Activated naive CD4-positive, alpha-beta T cell treated with anti-CD3 and anti-CD28 coated beads, Interleukin-2, amount 10 ng/mL, durations not matched to agents 7 days and 5 days (primary cell): ENCODE data around the gene SMG7.

Experiments used
- CTCF ChIA-PET: fragments of 350-600 bp; sonication (Branson Sonifier 250); formaldehyde crosslinking; loops from one replicate; lab custom pipeline; 2021; ENCODE audit warnings: antibody characterized with exemption; lab: Charles Lee
- DNase-seq: peaks from one replicate; pipeline ENCODE4 v3.0.0-alpha.2; 2020
- H3K27ac Mint-ChIP-seq: one replicate; pipeline ENCODE4 v1.8.0; 2021; ENCODE audit warnings: mild to moderate bottlenecking, moderate library complexity, mixed read lengths
- H3K27me3 Mint-ChIP-seq: one replicate; pipeline ENCODE4 v1.8.0; 2021; ENCODE audit warnings: mild to moderate bottlenecking, mixed read lengths
- H3K36me3 Mint-ChIP-seq: one replicate; pipeline ENCODE4 v1.8.0; 2021; ENCODE audit warnings: mixed read lengths
- H3K4me1 Mint-ChIP-seq: one replicate; pipeline ENCODE4 v1.8.0; 2021; ENCODE audit warnings: mixed read lengths
- H3K4me3 Mint-ChIP-seq: one replicate; pipeline ENCODE4 v1.8.0; 2021; ENCODE audit warnings: mild to moderate bottlenecking, moderate library complexity, mixed read lengths
- H3K9me3 Mint-ChIP-seq: one replicate; pipeline ENCODE4 v1.8.0; 2021; ENCODE audit warnings: mixed read lengths

SMG7 gene

DNA sequence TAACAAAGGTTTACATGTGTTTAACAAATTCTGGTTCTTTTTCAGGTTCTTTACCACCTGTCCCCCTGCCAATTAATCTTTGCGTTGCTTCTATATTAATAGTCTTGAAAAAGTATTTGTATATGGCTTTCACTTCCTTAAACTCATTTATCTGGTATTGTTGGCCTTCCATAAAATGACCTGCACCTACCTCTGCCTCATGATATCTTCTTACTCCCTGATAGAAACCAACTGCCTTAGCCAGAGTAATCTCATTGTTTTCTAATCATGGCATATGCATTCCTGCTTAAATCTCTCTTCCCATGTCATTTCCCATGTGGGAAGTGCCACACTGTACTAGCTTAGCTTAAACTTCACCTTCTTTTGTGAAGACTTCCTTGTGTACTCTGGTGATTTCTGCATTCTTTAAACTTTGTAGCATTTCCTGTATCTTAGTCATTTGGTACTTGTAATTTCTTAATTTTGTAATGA is 8.7 kb downstream of the SMG7 start:
- Mint-ChIP-seq H3K36me3 (peaks cover 24% of the 10 kb centered on the region), H3K9me3 (no peaks in the 10 kb centered on the region), H3K4me3 (no peak overlapping the region), H3K27ac (no peak overlapping the region), H3K27me3 (no peaks in the 10 kb centered on the region), H3K4me1 (peaks cover 54% of the 10 kb centered on the region)
- CTCF ChIA-PET, result interaction anchor here (0.7 kb wide), 1 partner anchor 11 kb away, joined by 4 read pairs; no protein-coding TSS in a partner anchor
- DNase-seq, result no peak

GRCh38 chr1:183483224-183483623 is 10.9 kb downstream of the SMG7 start:
- Mint-ChIP-seq H3K4me3 (no peak overlapping the region), H3K27me3 (no peaks in the 10 kb centered on the region), H3K36me3 (peaks cover 37% of the 10 kb centered on the region), H3K9me3 (no peaks in the 10 kb centered on the region), H3K27ac (no peak overlapping the region), H3K4me1 (peaks cover 65% of the 10 kb centered on the region)
- CTCF ChIA-PET, result no interaction called here
- DNase-seq, result no peak

DNA sequence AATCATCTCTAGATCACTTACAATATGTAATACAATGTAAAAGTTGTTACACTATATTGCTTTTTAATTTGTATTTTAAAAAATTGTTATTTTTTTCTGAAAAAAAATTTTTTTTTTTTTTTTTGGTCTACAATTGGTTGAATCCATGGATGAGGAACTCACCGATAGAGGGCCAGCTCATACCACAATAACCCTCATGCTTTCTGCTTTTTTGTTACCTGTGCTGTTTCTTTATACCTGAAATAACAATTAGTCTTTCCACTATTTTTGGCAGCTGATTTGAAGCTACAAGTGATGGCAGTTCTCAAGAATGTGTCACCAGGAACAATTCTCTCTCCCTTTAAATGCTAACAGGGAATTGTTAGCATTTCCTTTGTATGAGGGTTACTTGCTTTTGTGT is 12.0 kb downstream of the SMG7 start:
- no peaks in the 10 kb centered on the region for H3K27me3 Mint-ChIP-seq
- no peak overlapping the region for H3K4me3 Mint-ChIP-seq
- CTCF ChIA-PET, result no interaction called here
- H3K27ac Mint-ChIP-seq, result no peak overlapping the region
- DNase-seq, result no peak
- peaks cover 58% of the 10 kb centered on the region for H3K4me1 Mint-ChIP-seq
- peaks cover 37% of the 10 kb centered on the region for H3K36me3 Mint-ChIP-seq
- H3K9me3 Mint-ChIP-seq, result no peaks in the 10 kb centered on the region

DNA sequence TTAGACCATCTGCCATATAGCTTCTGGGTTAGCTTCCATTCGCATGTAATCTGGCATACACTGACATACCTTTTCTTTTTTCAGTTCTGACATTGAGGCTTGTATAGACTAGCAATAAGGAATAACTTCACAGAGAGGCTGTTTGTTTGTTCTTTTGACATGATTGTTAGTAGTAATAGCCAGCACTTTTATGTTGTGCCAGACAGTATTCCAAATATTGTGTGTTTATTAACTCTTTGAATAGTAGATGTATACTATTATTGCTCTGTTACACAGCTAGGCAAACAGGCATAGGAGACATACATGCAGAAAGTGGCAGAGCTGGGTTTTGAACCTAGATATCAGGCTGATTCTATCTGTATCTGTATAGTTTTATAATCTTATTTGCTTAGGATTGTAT is 12.6 kb downstream of the SMG7 start:
- Mint-ChIP-seq H3K9me3 (no peaks in the 10 kb centered on the region), H3K27me3 (no peaks in the 10 kb centered on the region), H3K4me3 (no peak overlapping the region), H3K4me1 (peaks cover 55% of the 10 kb centered on the region), H3K36me3 (peaks cover 32% of the 10 kb centered on the region), H3K27ac (no peak overlapping the region)
- DNase-seq, result no peak
- CTCF ChIA-PET, result no interaction called here

GRCh38 chr1:183487674-183488442 is 15.6 kb downstream of the SMG7 start:
- Mint-ChIP-seq H3K36me3 (peaks cover 20% of the 10 kb centered on the region), H3K4me1 (peaks cover 31% of the 10 kb centered on the region), H3K27ac (no peak overlapping the region), H3K27me3 (no peaks in the 10 kb centered on the region), H3K9me3 (no peaks in the 10 kb centered on the region), H3K4me3 (no peak overlapping the region)
- CTCF ChIA-PET, result interaction anchor here (0.6 kb wide), 1 partner anchor 18 kb away, joined by 3 read pairs; no protein-coding TSS in a partner anchor
- no peak for DNase-seq

- Mint-ChIP-seq H3K4me1 (peaks cover 37% of the 10 kb centered on the region), H3K9me3 (no peaks in the 10 kb centered on the region), H3K27me3 (no peaks in the 10 kb centered on the region), H3K36me3 (peaks cover 31% of the 10 kb centered on the region), H3K4me3 (no peak overlapping the region), H3K27ac (no peak overlapping the region)
- CTCF ChIA-PET, result interaction anchor here (1.1 kb wide), 1 partner anchor 9 kb away, joined by 3 read pairs; no protein-coding TSS in a partner anchor
- DNase-seq, result no peak
Observed at GRCh38 chr1:183490932-183491331, 18.6 kb downstream of the SMG7 start.

GRCh38 chr1:183493540-183494245 is 21.4 kb downstream of the SMG7 start:
- Mint-ChIP-seq H3K4me1 (peaks cover 41% of the 10 kb centered on the region), H3K27me3 (no peaks in the 10 kb centered on the region)
- CTCF ChIA-PET, result no interaction called here

GRCh38 chr1:183495420-183495819 is 23.1 kb downstream of the SMG7 start:
- no peaks in the 10 kb centered on the region for H3K27me3 Mint-ChIP-seq
- peaks cover 24% of the 10 kb centered on the region for H3K36me3 Mint-ChIP-seq
- H3K4me3 Mint-ChIP-seq, result no peak overlapping the region
- peaks cover 50% of the 10 kb centered on the region for H3K4me1 Mint-ChIP-seq
- DNase-seq, result no peak
- CTCF ChIA-PET, result interaction anchor here (0.9 kb wide), 1 partner anchor 13 kb away, joined by 3 read pairs; no protein-coding TSS in a partner anchor
- H3K27ac Mint-ChIP-seq, result no peak overlapping the region
- H3K9me3 Mint-ChIP-seq, result no peaks in the 10 kb centered on the region

More at GRCh38 chr1:183493540-183494245, 21.4 kb downstream of the SMG7 start:
- Mint-ChIP-seq H3K9me3 (no peaks in the 10 kb centered on the region), H3K36me3 (peaks cover 28% of the 10 kb centered on the region), H3K27ac (no peak overlapping the region), H3K4me3 (no peak overlapping the region)
- DNase-seq, result no peak

- Mint-ChIP-seq H3K36me3 (peaks cover 25% of the 10 kb centered on the region), H3K27me3 (no peaks in the 10 kb centered on the region)
Observed at GRCh38 chr1:183497218-183497617, 24.9 kb downstream of the SMG7 start.

DNA sequence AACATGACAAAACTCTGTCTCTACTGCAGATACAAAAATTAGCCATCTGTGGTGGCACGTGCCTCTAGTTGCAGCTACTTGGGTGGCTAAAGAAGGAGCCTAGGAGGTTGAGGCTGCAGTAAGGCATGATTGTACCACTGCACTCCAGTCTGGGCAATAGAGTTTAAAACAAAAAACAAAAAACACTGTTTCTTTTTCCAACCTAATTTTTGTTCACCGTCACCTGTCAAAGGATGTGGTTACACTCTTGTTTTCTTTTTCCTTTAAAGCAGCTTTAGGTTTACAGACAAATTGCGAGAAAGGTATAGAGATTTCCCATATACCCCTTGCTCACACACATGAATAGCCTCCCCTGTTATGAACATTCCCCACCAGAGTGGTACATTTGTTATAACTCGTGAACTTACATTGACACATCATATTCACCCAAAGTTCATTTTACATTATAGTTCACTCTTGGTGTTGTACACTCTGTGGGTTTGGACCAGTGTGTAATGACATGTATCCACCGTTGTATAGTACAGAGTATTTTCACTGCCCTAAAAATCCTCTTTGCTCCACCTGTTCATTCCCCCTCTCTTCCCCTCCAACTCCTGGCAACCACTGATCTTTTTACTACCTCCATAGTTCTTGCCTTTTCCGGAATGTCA is 26.2 kb downstream of the SMG7 start:
- H3K4me1 Mint-ChIP-seq, result peaks cover 63% of the 10 kb centered on the region
- peak overlapping the region; percentile 92 for H3K27ac Mint-ChIP-seq

More at GRCh38 chr1:183497218-183497617, 24.9 kb downstream of the SMG7 start:
- peak overlapping the region; percentile 55 for H3K27ac Mint-ChIP-seq
- CTCF ChIA-PET, result no interaction called here
- H3K4me3 Mint-ChIP-seq, result no peak overlapping the region
- H3K4me1 Mint-ChIP-seq, result peaks cover 58% of the 10 kb centered on the region
- no peak for DNase-seq
- H3K9me3 Mint-ChIP-seq, result no peaks in the 10 kb centered on the region

GRCh38 chr1:183505454-183506089 is 33.3 kb downstream of the SMG7 start:
- no peak for DNase-seq
- Mint-ChIP-seq H3K36me3 (peaks cover 7% of the 10 kb centered on the region), H3K4me1 (peaks cover 20% of the 10 kb centered on the region), H3K27ac (no peak overlapping the region), H3K27me3 (no peaks in the 10 kb centered on the region), H3K9me3 (no peaks in the 10 kb centered on the region), H3K4me3 (no peak overlapping the region)
- CTCF ChIA-PET, result no interaction called here

More for the DNA sequence above, 26.2 kb downstream of the SMG7 start:
- peak overlapping the region; percentile 47 for H3K4me3 Mint-ChIP-seq
- DNase-seq, result no peak
- H3K36me3 Mint-ChIP-seq, result peaks cover 25% of the 10 kb centered on the region
- H3K27me3 Mint-ChIP-seq, result no peaks in the 10 kb centered on the region
- H3K9me3 Mint-ChIP-seq, result no peaks in the 10 kb centered on the region
- CTCF ChIA-PET, result interaction anchor here (0.9 to 1.0 kb wide), 2 partner anchors 28 to 57 kb away, joined by 3 read pairs; no protein-coding TSS in a partner anchor

DNA sequence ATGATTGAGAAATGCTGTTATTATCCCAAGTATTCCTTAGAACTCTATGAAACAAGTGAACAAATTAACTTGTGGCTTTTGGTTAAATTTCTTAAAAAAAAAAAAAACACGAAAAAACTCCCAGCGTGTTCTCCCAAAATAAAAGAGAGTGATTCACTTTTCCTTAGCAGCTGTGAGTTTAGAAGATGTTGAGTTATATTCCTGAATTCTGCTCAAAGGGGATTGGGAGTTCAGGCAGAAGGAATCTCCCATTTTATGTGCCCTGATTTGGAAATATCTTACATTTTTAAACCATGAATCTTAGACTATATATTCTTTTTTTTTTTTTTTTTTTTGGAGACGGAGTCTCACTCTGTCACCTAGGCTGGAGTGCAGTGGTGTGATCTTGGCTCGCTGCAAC is 34.3 kb downstream of the SMG7 start:
- no peak overlapping the region for H3K4me3 Mint-ChIP-seq
- peaks cover 16% of the 10 kb centered on the region for H3K4me1 Mint-ChIP-seq
- CTCF ChIA-PET, result no interaction called here
- DNase-seq, result no peak
- H3K27ac Mint-ChIP-seq, result no peak overlapping the region
- H3K27me3 Mint-ChIP-seq, result no peaks in the 10 kb centered on the region
- H3K36me3 Mint-ChIP-seq, result peaks cover 5% of the 10 kb centered on the region
- H3K9me3 Mint-ChIP-seq, result no peaks in the 10 kb centered on the region

DNA sequence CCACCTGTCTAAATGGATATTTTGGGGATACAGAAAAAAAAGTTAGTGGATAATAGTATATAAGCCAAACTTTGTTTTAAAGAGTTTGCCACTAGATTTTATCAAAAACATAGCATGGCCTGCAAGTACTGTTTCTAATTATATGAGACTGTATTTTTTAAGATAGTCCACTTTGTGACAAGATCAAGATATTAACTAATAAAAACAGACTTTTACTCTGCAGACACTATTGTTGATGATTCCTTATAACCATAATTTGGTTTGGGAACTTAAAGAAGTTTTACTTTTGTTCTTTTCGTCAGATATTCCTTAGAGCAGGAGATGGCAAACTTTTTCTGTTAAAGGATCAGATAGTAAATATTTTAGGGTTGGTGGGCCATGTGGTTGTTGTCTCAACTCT is 36.4 kb downstream of the SMG7 start:
- Mint-ChIP-seq H3K4me1 (peaks cover 3% of the 10 kb centered on the region), H3K27ac (no peak overlapping the region), H3K36me3 (peaks cover 1% of the 10 kb centered on the region), H3K27me3 (no peaks in the 10 kb centered on the region), H3K9me3 (no peaks in the 10 kb centered on the region), H3K4me3 (no peak overlapping the region)
- no peak for DNase-seq
- CTCF ChIA-PET, result interaction anchor here (1.5 kb wide), 1 partner anchor 31 kb away, joined by 4 read pairs; no protein-coding TSS in a partner anchor

GRCh38 chr1:183512450-183512849 is 40.2 kb downstream of the SMG7 start:
- Mint-ChIP-seq H3K27me3 (no peaks in the 10 kb centered on the region), H3K4me1 (peaks cover 3% of the 10 kb centered on the region), H3K4me3 (no peak overlapping the region), H3K9me3 (no peaks in the 10 kb centered on the region), H3K27ac (no peak overlapping the region), H3K36me3 (peaks cover 19% of the 10 kb centered on the region)
- no peak for DNase-seq
- CTCF ChIA-PET, result no interaction called here
